ENCODE measurements around the gene GHR.

DNA sequence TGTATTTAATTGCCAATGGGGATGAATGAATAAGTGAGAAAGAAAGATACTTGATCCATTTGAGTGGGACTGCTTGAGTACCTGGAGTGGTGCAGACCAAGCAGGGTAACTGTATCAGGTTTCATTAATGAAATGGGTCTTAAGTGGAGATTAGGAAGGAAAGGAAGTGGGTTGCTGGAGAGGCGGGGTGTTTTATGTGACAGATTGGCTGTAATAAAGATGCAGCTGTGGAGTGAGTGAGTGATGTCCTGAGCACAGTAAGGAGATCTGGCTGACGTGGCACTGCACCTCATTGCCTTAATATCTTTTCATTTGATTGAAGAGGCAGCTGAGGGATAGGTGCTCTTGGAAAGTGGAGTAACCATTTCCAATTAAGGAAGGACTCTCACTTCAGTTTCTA is 172.4 kb downstream of the GHR start:
- TF ChIP-seq, protein P1, sequence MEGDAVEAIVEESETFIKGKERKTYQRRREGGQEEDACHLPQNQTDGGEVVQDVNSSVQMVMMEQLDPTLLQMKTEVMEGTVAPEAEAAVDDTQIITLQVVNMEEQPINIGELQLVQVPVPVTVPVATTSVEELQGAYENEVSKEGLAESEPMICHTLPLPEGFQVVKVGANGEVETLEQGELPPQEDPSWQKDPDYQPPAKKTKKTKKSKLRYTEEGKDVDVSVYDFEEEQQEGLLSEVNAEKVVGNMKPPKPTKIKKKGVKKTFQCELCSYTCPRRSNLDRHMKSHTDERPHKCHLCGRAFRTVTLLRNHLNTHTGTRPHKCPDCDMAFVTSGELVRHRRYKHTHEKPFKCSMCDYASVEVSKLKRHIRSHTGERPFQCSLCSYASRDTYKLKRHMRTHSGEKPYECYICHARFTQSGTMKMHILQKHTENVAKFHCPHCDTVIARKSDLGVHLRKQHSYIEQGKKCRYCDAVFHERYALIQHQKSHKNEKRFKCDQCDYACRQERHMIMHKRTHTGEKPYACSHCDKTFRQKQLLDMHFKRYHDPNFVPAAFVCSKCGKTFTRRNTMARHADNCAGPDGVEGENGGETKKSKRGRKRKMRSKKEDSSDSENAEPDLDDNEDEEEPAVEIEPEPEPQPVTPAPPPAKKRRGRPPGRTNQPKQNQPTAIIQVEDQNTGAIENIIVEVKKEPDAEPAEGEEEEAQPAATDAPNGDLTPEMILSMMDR (IDR thresholded peaks at IDR 0.05; ENCODE audit: insufficient read depth, low read depth, low read length) = no peak
- TF ChIP-seq EZH2 (IDR thresholded peaks at IDR 0.05; ENCODE audit: insufficient read depth, low read length) = no peak
